GM12891 (cell line): Measurements from ENCODE around the gene C3orf85.

Source experiments
- POLR2A ChIP-seq: IDR thresholded peaks from 2 replicates; pipeline ENCODE4 v1.6.1; 2011; ENCODE audit warnings: low read depth, low read length, control low read depth
- POLR2AphosphoS5 ChIP-seq: IDR thresholded peaks from 2 replicates; pipeline ENCODE4 v1.6.1; 2011; ENCODE audit warnings: low read depth, low read length, control low read depth
- SPI1 ChIP-seq: IDR thresholded peaks from 2 replicates; pipeline ENCODE4 v1.6.1; 2011; ENCODE audit warnings: low read depth, low read length, control low read depth
- TAF1 ChIP-seq: IDR thresholded peaks from 2 replicates; pipeline ENCODE4 v1.6.1; 2011; ENCODE audit warnings: low read depth, low read length, control low read depth

DNA sequence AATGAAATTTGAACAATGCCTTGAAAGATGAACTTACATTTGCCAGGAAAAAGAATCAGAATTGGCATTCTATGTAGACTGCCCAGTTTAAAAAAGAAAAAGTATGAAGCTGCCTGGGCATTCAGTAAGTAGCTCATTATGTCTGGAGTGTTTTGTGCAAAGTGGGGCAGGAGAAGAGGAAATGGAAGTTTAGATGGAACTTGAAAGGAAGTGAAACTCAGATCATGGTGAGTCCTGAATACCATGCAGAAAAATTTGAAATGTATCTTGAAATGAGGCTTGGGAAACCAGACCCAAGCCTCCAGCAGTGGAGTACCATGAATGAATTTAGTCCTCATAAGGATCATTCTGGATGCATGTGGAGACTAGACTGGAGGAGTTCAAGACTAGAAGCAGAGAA, 13.8 kb upstream of the C3orf85 start:
- TF ChIP-seq POLR2AphosphoS5 (no peak), TAF1 (no peak), POLR2A (no peak), SPI1 (peak; percentile 46; the same call in 1 of the 2 replicates)
